ENCODE data around the gene C16orf96. TPM values are rescaled to one million over a fixed set of nuclear protein-coding genes. Genes with fewer than 3 reads are reported as not detected.

The C16orf96 gene
- total and polyA plus RNA-seq, 2 donors (not counting 1 experiment from before 2014, with no cell fraction given) = 0.31 to 0.79 TPM

DNA sequence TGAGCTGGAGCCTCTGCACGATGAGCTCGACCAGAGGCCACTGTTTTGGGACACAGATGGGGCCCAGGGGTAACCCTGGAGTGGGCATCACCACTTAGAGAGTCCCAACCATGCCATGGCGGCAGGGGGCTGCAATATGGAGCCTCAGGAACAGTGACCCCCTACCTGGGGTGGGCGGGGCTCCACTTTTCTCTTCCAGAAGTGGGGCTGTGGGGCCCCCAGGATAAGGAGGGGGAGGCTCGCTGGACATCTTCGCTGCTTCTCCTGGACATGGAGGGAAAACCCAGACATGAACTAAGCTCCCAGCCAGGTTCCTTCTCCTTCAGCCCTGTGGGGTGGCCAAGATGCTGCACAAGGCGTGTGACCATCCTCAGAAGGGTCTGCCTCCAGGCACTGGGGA, 42.3 kb upstream of the C16orf96 start:
- intact Hi-C loops (cut with micrococcal nuclease) = no loop called here
- H3K4me1 Mint-ChIP-seq = peaks cover 34% of the 10 kb centered on the region
- no peak for TF ChIP-seq EZH2 (IDR thresholded peaks at IDR 0.05; ENCODE audit: borderline replicate concordance, insufficient read depth, low read depth, low read length, poor library complexity, severe bottlenecking)
- TF ChIP-seq, protein P1, sequence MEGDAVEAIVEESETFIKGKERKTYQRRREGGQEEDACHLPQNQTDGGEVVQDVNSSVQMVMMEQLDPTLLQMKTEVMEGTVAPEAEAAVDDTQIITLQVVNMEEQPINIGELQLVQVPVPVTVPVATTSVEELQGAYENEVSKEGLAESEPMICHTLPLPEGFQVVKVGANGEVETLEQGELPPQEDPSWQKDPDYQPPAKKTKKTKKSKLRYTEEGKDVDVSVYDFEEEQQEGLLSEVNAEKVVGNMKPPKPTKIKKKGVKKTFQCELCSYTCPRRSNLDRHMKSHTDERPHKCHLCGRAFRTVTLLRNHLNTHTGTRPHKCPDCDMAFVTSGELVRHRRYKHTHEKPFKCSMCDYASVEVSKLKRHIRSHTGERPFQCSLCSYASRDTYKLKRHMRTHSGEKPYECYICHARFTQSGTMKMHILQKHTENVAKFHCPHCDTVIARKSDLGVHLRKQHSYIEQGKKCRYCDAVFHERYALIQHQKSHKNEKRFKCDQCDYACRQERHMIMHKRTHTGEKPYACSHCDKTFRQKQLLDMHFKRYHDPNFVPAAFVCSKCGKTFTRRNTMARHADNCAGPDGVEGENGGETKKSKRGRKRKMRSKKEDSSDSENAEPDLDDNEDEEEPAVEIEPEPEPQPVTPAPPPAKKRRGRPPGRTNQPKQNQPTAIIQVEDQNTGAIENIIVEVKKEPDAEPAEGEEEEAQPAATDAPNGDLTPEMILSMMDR (IDR thresholded peaks at IDR 0.05) = no peak
- no peak overlapping the region for H3K4me3 Mint-ChIP-seq
- no peaks in the 10 kb centered on the region for H3K27me3 Mint-ChIP-seq
- H3K27ac ChIP-seq (ENCODE audit: low read length in 2 of 2) = peak overlapping the region in 1 of 2 donors; percentile 75
- peak overlapping the region; percentile 86 for H3K27ac Mint-ChIP-seq
- H3K4me2 ChIP-seq (replicated peaks; ENCODE audit: low read depth, low read length, poor library complexity, severe bottlenecking) = peak overlapping the region; percentile 62
- no peaks in the 10 kb centered on the region for H3K9me3 ChIP-seq (ENCODE audit: control extremely low read depth in 1 of 3, control insufficient read depth in 2 of 3, insufficient read depth in 1 of 3, low read length in 2 of 3)
- ATAC-seq (ENCODE audit: low read depth) = no peak
- no peaks in the 10 kb centered on the region for H3K27me3 ChIP-seq (replicated peaks in 1 of 4; ENCODE audit: control extremely low read depth in 1 of 4, control insufficient read depth in 3 of 4, insufficient read depth in 4 of 4, low read length in 3 of 4)
- POLR2A ChIA-PET = interaction anchor here (1.6 kb wide), 1 partner anchor 8 kb away, joined by 5 read pairs; no protein-coding TSS in a partner anchor
- peaks cover 11% of the 10 kb centered on the region for H4K20me1 ChIP-seq (ENCODE audit: control insufficient read depth, insufficient read depth, low read length, poor library complexity, severe bottlenecking)
- CTCF ChIA-PET = interaction anchor here (0.7 to 2.5 kb wide), 6 partner anchors 18 to 212 kb away, joined by 3 to 7 read pairs (median 3); partner anchors contain the start of genes CORO7, HMOX2 and MGRN1
- WGBS (ENCODE audit: insufficient coverage) = 100% methylated on average over 7 of the region's 7 CpGs
- no peak overlapping the region for H2AFZ ChIP-seq (ENCODE audit: insufficient read depth, low read depth, low read length, poor library complexity, severe bottlenecking)
- H3K4me1 ChIP-seq (ENCODE audit: control insufficient read depth in 2 of 2, insufficient read depth in 2 of 2, low read length in 2 of 2) = peaks cover 27 to 39% of the 10 kb centered on the region in 2 donors
- peaks cover 42% of the 10 kb centered on the region for H3K79me2 ChIP-seq (ENCODE audit: control insufficient read depth, insufficient read depth, low read length)
- DNase-seq = no peak
- no peaks in the 10 kb centered on the region for H3K9me3 Mint-ChIP-seq (ENCODE audit: insufficient read depth)
- H3K9ac ChIP-seq (ENCODE audit: low read length) = no peak overlapping the region
- H3K4me3 ChIP-seq (ENCODE audit: control extremely low read depth in 1 of 5, extremely low read depth in 1 of 5, insufficient read depth in 1 of 5, low read depth in 2 of 5, low read length in 4 of 5) = no peak overlapping the region
- H3K36me3 ChIP-seq (replicated peaks in 1 of 2; ENCODE audit: control extremely low read depth in 1 of 2, control insufficient read depth in 1 of 2, extremely low read depth in 1 of 2, insufficient read depth in 2 of 2, low read length in 1 of 2) = peaks cover 0 to 42% of the 10 kb centered on the region in 2 experiments

DNA sequence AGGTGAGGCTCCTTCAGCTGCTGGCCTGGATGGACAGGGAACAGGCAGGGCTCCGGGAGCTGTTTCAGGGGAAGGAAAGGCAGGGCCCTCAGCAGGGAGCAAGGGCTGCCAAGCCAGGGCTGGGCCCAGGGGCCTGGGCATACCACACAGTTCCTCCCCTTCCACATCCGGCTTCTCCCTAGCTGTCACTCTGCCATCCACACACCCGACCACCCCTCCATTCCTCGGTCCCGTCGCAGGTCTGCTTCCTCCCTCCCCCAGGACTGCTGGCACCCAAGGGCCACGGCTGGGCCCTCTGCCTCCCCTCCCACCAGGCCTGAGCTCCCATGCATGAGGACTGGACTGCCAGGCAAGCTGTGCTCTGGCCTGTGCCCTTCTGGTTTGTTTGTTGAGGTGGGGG, 41.5 kb upstream of the C16orf96 start:
- no peak for ATAC-seq (ENCODE audit: low read depth)
- DNase-seq = no peak
- peak overlapping the region in 1 of 5 experiments; percentile 13 for H3K4me3 ChIP-seq (ENCODE audit: control extremely low read depth in 1 of 5, extremely low read depth in 1 of 5, insufficient read depth in 1 of 5, low read depth in 2 of 5, low read length in 4 of 5)
- H3K9me3 ChIP-seq (ENCODE audit: control extremely low read depth in 1 of 3, control insufficient read depth in 2 of 3, insufficient read depth in 1 of 3, low read length in 2 of 3) = no peaks in the 10 kb centered on the region
- peak overlapping the region; percentile 86 for H3K27ac Mint-ChIP-seq
- H3K4me1 ChIP-seq (ENCODE audit: control insufficient read depth in 2 of 2, insufficient read depth in 2 of 2, low read length in 2 of 2) = peaks cover 27 to 39% of the 10 kb centered on the region in 2 donors
- no peaks in the 10 kb centered on the region for H3K27me3 ChIP-seq (replicated peaks in 1 of 4; ENCODE audit: control extremely low read depth in 1 of 4, control insufficient read depth in 3 of 4, insufficient read depth in 4 of 4, low read length in 3 of 4)
- peaks cover 42% of the 10 kb centered on the region for H3K79me2 ChIP-seq (ENCODE audit: control insufficient read depth, insufficient read depth, low read length)
- intact Hi-C loops (cut with micrococcal nuclease) = loop anchor here (1.0 kb wide), 1 partner anchor 9 kb away; no protein-coding TSS in a partner anchor
- peaks cover 11% of the 10 kb centered on the region for H4K20me1 ChIP-seq (ENCODE audit: control insufficient read depth, insufficient read depth, low read length, poor library complexity, severe bottlenecking)
- ChIA-PET POLR2A (interaction anchor here (1.1 to 1.6 kb wide), 2 partner anchors 9 to 101 kb away, joined by 4 to 5 read pairs; no protein-coding TSS in a partner anchor), CTCF (interaction anchor here (0.7 to 2.9 kb wide), 8 partner anchors 8 to 110 kb away, joined by 3 to 20 read pairs (median 4); partner anchors contain the start of genes CORO7, HMOX2 and MGRN1)
- peak overlapping the region; percentile 1 for H2AFZ ChIP-seq (ENCODE audit: insufficient read depth, low read depth, low read length, poor library complexity, severe bottlenecking)
- H3K9me3 Mint-ChIP-seq (ENCODE audit: insufficient read depth) = no peaks in the 10 kb centered on the region
- H3K4me1 Mint-ChIP-seq = peaks cover 34% of the 10 kb centered on the region
- no peak for TF ChIP-seq EZH2 (IDR thresholded peaks at IDR 0.05; ENCODE audit: borderline replicate concordance, insufficient read depth, low read depth, low read length, poor library complexity, severe bottlenecking)
- TF ChIP-seq, protein P1 (IDR thresholded peaks at IDR 0.05) = no peak
- peak overlapping the region; percentile 43 to 75 for H3K27ac ChIP-seq (ENCODE audit: low read length in 2 of 2)
- peak overlapping the region; percentile 62 for H3K4me2 ChIP-seq (replicated peaks; ENCODE audit: low read depth, low read length, poor library complexity, severe bottlenecking)
- no peaks in the 10 kb centered on the region for H3K27me3 Mint-ChIP-seq
- no peak overlapping the region for H3K4me3 Mint-ChIP-seq
- H3K36me3 ChIP-seq (replicated peaks in 1 of 2; ENCODE audit: control extremely low read depth in 1 of 2, control insufficient read depth in 1 of 2, extremely low read depth in 1 of 2, insufficient read depth in 2 of 2, low read length in 1 of 2) = peaks cover 0 to 35% of the 10 kb centered on the region in 2 experiments
- peak overlapping the region; percentile 31 for H3K9ac ChIP-seq (ENCODE audit: low read length)
- 35% methylated on average over 2 of the region's 7 CpGs for WGBS (ENCODE audit: insufficient coverage)
